GM19438 (cell line): ENCODE data around the gene ACAP3.
A peak's percentile ranks its signal among the peaks of the same experiment; 100 is the strongest.
"Not testable (repeated sequence)": the region's sequence is repeated elsewhere in the genome, so short reads cannot be mapped to it uniquely, and the experiment has no call there.

Source experiments
- ATAC-seq: cut with Tn5 transposase; IDR thresholded peaks from one replicate; pipeline ENCODE4 v1.9.1; 2021; ENCODE audit warnings: low read depth; ENCODE audit not compliant: unreplicated experiment

The ACAP3 gene

GRCh38 chr1:1316199-1316598 is 8.5 kb upstream of the ACAP3 start:
- not testable (repeated sequence) for ATAC-seq

GRCh38 chr1:1315435-1315954 is 7.8 kb upstream of the ACAP3 start:
- ATAC-seq = no peak

DNA sequence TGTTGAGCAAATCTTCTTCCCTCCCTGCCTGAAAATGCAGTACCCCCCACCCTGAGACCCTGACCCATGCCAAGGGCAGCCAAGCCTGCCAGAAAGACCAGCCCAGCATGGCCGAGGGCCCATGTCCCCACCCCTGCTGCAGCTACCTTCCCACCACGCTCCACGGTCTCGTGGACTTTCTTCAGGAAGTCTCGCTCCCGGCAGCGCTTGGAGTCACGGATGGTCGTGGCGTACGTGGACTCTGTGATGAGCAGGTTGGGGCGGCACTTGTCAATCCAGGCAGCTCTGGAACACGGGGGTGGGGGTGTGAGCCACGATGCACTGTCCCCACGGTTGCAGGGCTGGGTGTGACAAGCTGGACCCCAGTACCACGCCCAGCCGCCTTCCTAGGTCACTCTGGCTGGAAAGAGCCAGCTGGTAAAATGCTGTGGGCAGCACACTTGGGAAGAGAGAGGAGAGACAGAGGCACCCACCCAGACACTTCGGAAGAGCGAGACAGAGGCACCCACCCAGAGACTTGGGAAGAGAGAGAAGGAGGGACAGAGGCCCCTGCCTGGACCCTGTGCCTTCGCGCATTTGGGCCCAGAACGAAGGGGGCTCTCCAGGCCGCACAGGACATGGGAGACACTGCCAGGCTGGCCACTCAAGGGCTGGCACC is 7.1 kb upstream of the ACAP3 start:
- no peak for ATAC-seq

- ATAC-seq = no peak
These were observed 6.5 kb upstream of the ACAP3 start for GRCh38 chr1:1314237-1314586.

DNA sequence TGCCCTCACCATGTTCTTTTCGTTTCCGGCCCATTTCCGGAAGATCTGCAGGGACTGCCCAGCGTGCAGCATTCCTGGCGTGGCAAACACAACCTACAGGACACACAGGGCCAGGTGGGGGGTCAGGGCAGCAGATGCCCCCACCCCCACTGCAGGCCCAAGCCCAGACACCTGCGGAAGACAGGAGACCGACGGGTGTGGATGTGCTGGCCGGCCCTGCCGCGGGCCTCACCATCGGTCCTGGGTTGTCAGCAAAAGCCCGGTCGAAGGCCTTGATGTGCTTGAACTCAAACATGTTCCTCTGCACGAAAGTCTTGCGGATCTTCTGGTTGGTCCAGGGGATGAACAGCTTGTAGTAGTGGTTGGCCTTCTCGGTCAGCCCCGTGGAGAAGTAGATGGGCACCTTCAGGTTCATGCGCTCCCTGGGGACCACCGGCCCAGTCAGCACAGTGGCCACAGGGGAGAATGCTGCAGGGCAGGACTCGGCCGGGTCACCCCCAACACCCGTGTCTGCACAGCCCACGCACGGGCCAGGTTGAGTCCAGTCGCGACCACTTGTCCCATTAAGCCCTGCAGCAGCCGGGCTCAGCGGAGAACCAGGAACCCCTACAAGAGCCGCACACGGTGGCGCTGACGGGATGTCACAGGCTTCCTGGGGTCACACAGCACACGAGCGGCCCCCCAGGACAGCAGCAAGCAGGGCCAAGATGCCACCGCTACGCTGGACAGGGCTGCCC is 5.9 kb upstream of the ACAP3 start:
- no peak for ATAC-seq

- no peak for ATAC-seq
These were observed 5.0 kb upstream of the ACAP3 start for GRCh38 chr1:1312450-1313314.

GRCh38 chr1:1311107-1312104 is 3.7 kb upstream of the ACAP3 start:
- no peak for ATAC-seq

DNA sequence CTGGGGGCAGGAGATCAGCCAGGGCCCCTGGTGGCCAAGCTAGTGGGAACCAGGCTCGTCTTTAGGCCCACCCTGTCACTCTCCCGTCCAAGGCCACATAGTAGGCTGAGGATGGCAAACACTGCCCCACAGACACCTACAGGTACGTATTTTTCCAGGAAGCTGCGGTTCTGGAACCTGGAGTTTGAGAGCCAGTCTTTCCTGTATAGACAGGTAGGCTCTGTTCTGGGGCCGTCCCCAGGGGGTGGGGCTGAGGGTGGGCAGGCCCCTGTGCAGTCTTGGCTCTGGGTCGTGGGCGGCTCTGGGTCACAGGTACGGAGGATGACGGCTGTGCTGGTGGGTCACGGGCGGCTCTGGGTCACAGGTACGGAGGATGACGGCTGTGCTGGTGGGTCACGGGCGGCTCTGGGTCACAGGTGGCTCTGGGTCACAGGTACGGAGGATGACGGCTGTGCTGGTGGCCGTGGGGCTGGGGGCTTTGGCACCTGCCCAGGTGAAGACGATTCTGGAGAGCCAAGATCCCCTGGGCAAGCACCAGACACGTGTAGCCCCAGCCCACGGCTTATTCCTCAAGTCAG is 2.8 kb upstream of the ACAP3 start:
- no peak for ATAC-seq

DNA sequence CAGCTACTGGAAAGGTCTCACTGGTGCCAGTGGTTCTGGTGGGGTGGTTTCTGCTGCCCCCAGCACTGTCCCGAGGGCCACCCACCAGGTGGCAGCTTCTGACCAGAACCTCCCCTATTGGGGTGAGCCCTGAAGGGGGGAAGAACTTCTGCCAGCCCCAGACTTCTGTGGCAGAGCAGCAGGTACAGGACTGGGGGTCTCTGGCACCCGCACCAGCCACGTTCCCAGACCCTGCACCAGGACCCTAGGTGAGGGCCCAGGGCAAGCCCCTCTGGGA is 2.3 kb upstream of the ACAP3 start:
- no peak for ATAC-seq

DNA sequence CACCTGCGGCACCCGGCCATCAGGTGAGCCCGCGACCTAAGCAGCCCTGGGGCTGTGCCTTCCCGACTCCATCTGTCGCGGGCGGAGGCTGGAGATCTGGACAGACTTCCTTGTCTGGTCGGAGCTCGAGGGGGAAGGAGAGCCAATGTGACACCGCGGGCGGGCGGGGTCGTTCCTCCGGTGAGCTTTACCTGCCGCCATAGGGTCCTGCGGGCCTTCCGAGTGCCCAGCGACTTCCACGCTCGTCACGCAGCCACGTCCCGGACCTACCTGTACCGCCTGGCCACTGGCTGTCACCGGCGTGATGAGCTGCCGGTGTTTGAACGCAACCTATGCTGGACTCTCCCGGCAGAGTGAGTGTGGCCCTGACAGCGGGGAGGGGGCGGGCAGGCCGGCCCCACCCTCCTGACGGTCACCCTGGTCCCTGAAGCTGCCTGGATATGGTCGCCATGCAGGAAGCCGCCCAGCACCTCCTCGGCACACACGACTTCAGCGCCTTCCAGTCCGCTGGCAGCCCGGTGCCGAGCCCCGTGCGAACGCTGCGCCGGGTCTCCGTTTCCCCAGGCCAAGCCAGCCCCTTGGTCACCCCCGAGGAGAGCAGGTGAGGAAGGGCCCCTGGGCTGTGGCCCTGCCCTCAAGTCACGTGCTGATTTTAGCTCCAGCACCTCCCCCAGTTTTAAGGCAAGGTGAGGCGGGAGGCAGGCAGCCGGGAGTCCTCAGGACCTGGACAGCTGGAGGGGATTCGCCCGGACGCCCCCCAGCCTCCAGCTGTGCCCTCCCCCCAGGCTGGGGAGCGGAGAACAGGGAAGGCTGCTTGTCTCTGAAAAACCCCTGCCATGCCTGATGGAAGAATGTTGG is 1.8 kb upstream of the ACAP3 start:
- no peak for ATAC-seq

DNA sequence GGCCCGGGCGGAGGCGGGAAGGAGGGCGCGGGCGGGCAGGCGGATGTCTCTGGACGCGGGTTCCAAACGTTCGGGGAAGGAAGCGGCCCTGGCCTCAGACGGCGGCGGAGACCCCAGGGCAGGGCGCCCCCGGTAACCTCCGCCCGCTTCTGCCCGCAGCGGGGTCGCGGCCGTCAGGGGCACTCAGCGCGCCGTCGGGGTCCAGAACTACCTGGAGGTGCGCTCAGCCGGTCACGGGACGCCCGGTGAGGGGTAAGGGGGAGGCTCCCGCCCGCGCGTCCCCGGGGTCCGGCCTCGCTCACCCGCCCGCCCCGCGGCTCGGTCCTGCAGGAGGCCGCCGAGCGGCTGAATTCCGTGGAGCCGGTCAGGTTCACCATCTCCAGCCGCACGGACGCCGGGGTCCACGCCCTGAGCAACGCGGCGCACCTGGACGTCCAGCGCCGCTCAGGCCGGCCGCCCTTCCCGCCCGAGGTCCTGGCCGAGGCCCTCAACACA is 1.1 kb upstream of the ACAP3 start:
- ATAC-seq = no peak

DNA sequence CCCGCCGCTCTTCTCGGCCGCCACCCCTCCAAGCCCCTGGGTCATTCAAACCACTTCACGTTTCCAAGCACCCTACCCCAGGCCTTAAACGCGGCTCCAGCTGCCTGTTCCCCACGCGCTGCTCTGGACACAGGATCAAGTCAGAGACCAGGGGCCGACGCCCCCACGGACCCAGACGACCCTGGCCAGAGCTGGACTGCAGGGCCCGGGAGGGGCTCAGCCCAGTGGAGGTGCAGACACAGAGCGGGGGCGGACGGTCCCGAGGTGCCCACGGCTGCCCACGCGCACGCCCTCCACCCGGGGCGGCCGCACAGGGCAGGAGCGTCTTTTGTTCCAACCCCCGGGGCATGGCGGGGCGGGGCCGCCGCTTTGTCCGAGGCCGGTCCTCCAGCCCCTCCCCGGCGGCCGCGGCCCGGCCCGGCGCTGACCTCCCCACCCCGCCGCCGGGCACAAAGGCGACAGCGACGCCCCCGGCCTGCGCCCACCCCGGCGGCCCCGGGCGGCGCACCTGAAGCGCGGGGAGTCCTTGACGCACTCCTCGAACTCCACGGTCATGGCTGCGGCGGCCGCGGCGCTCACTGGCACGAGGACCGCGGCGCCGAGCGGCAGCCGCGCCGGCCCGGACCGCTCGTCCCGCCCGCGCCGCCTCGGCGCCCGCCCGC is 338 bp downstream of the ACAP3 start:
- ATAC-seq = peak; percentile 6

DNA sequence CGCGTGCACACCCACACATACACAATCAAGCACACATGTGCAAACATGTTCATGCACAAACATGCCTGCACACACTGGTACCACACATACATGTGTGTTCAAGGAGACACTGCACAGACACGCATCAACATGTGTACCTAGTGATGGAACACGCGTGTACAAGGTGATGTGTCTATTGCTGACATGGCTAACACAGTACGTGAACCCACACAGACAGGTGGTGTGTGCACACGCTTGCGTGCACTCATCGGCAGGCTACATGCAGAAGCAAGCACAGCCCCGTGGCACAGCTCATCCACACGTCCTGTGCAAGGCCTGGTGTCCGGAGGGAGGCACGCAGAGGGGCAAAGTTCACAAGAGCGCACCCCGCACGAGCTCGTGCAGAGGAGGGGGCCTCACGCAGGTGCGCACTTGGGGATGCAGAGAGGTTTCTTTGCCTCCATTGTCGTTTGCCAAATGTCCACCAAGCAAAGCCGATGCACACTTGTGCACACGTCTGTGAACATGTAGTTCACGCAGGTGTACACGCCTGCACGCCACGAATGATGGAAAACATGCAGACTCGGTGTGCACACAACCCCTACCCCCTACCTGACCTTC is 969 bp downstream of the ACAP3 start:
- ATAC-seq = no peak

GRCh38 chr1:1306070-1306660 is 1.6 kb downstream of the ACAP3 start:
- ATAC-seq = no peak

DNA sequence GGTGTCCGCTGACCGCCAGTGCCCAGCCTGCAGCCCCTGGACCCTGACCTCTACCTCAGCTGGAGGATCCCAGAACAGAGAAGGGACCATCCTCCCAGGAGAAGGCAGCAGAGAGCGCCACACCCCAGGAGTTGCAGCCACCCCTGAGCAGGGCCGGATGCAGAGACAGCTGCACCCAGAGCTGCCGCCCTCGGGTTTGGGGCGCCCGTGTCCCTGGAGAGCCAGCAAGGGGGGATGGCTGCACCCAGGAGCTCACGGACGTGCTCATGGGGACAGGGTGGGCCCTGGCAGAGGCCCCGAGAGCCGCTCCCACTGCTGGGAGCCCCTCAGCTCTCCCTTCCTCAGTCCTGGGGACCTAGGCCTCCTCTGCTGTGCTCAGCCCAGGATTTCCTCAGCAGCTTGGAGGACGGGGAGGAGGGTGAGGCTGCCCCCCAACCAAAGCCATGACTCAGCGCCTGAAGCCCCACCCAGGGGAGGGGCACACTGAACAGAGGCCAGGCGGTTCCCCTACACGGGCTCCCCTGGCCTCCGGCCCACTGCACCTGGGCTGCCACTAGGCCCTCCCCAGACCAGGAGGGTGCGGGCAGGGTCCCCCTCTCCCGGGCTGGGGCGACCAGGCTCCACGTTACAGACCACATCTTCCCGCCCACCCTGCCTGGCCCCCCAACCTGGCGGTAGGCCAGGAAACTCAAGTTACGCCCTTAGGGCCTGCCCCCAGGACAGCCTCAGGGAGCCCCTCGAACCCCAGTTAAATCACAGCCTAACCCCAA is 2.2 kb downstream of the ACAP3 start:
- ATAC-seq = peak; percentile 35

- no peak for ATAC-seq
These were observed 3.1 kb downstream of the ACAP3 start for GRCh38 chr1:1304331-1305299.
